Measurements from ENCODE around the gene SGPP2. TPM values are rescaled to one million over a fixed set of nuclear protein-coding genes. Genes with fewer than 3 reads are reported as not detected.
A peak's percentile ranks its signal among the peaks of the same experiment; 100 is the strongest.

The SGPP2 gene
- total and polyA plus RNA-seq, 4 donors = 3.9 to 39.5 (median 23.0) TPM

GRCh38 chr2:222554517-222554916 lies 130.2 kb downstream of the SGPP2 start:
- 53 to 57% methylated on average over 7 of the region's 7 CpGs for WGBS, 2 donors

GRCh38 chr2:222561151-222561550 lies 136.8 kb downstream of the SGPP2 start:
- H3K27ac ChIP-seq (ENCODE audit: low read depth in 1 of 2, low read length in 1 of 2) = no peak overlapping the region
- H3K9ac ChIP-seq (ENCODE audit: insufficient read depth in 1 of 2, low read length in 2 of 2) = no peak overlapping the region
- H3K4me1 ChIP-seq (ENCODE audit: control insufficient read depth in 5 of 5, insufficient read depth in 5 of 5, low read length in 5 of 5) = no peaks in the 10 kb centered on the region
- H3K27me3 ChIP-seq (ENCODE audit: control insufficient read depth in 3 of 3, insufficient read depth in 3 of 3, low read length in 2 of 3) = no peaks in the 10 kb centered on the region
- TF ChIP-seq CTCF (IDR thresholded peaks at IDR 0.05; ENCODE audit: control extremely low read depth, extremely low read depth) = no peak
- ATAC-seq (ENCODE audit: insufficient read depth, low FRiP score) (no peak), DNase-seq (no peak)
- 93 to 95% methylated on average over 4 of the region's 4 CpGs for WGBS, 2 donors
- H3K4me3 ChIP-seq = no peak overlapping the region
- no peaks in the 10 kb centered on the region for H3K36me3 ChIP-seq (ENCODE audit: control insufficient read depth in 4 of 4, insufficient read depth in 4 of 4, low read length in 4 of 4)
- peaks cover 0 to 2% (median 0%) of the 10 kb centered on the region in 4 donors for H3K9me3 ChIP-seq (ENCODE audit: control insufficient read depth in 4 of 4, insufficient read depth in 3 of 4, low read length in 3 of 4)

More at GRCh38 chr2:222554517-222554916, 130.2 kb downstream of the SGPP2 start:
- Histone ChIP-seq H3K27ac (ENCODE audit: low read depth in 1 of 2, low read length in 1 of 2) (no peak overlapping the region), H3K36me3 (ENCODE audit: control insufficient read depth in 4 of 4, insufficient read depth in 4 of 4, low read length in 4 of 4) (no peaks in the 10 kb centered on the region), H3K9me3 (ENCODE audit: control insufficient read depth in 4 of 4, insufficient read depth in 3 of 4, low read length in 3 of 4) (peaks cover 0 to 2% (median 0%) of the 10 kb centered on the region in 4 donors), H3K4me1 (ENCODE audit: control insufficient read depth in 5 of 5, insufficient read depth in 5 of 5, low read length in 5 of 5) (no peaks in the 10 kb centered on the region), H3K4me3 (no peak overlapping the region), H3K27me3 (ENCODE audit: control insufficient read depth in 3 of 3, insufficient read depth in 3 of 3, low read length in 2 of 3) (no peaks in the 10 kb centered on the region), H3K9ac (ENCODE audit: insufficient read depth in 1 of 2, low read length in 2 of 2) (no peak overlapping the region)
- TF ChIP-seq CTCF (IDR thresholded peaks at IDR 0.05; ENCODE audit: control extremely low read depth, extremely low read depth) = no peak
- DNase-seq (peak in 1 of 3 donors; percentile 34), ATAC-seq (ENCODE audit: insufficient read depth, low FRiP score) (no peak)

GRCh38 chr2:222561817-222562645 lies 137.7 kb downstream of the SGPP2 start:
- H3K9me3 ChIP-seq (ENCODE audit: control insufficient read depth in 4 of 4, insufficient read depth in 3 of 4, low read length in 3 of 4) = peaks cover 0 to 4% (median 0%) of the 10 kb centered on the region in 4 donors
- peak; percentile 4 for TF ChIP-seq CTCF (IDR thresholded peaks at IDR 0.05; ENCODE audit: control extremely low read depth, extremely low read depth)
- DNase-seq (peak; percentile 74 to 88 (median 88)), ATAC-seq (ENCODE audit: insufficient read depth, low FRiP score) (peak; percentile 30)
- no peaks in the 10 kb centered on the region for H3K27me3 ChIP-seq (ENCODE audit: control insufficient read depth in 3 of 3, insufficient read depth in 3 of 3, low read length in 2 of 3)
- H3K27ac ChIP-seq (ENCODE audit: low read depth in 1 of 2, low read length in 1 of 2) = no peak overlapping the region
- H3K9ac ChIP-seq (ENCODE audit: insufficient read depth in 1 of 2, low read length in 2 of 2) = no peak overlapping the region
- H3K4me3 ChIP-seq = no peak overlapping the region
- peaks cover 0 to 3% (median under 1%) of the 10 kb centered on the region in 4 donors for H3K36me3 ChIP-seq (ENCODE audit: control insufficient read depth in 4 of 4, insufficient read depth in 4 of 4, low read length in 4 of 4)
- H3K4me1 ChIP-seq (ENCODE audit: control insufficient read depth in 5 of 5, insufficient read depth in 5 of 5, low read length in 5 of 5) = no peaks in the 10 kb centered on the region
- 57 to 63% methylated on average over 6 of the region's 6 CpGs for WGBS, 2 donors

Data from lung (tissue), 12 donors.